Amniotic epithelial cell (primary cell): ENCODE results near the gene GADD45B.

Experiments
- DNase-seq: peaks from one replicate; pipeline ENCODE4 v3.0.0-alpha.2; 2010; ENCODE audit warnings: low read depth

The GADD45B gene, protein sequence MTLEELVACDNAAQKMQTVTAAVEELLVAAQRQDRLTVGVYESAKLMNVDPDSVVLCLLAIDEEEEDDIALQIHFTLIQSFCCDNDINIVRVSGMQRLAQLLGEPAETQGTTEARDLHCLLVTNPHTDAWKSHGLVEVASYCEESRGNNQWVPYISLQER

DNA sequence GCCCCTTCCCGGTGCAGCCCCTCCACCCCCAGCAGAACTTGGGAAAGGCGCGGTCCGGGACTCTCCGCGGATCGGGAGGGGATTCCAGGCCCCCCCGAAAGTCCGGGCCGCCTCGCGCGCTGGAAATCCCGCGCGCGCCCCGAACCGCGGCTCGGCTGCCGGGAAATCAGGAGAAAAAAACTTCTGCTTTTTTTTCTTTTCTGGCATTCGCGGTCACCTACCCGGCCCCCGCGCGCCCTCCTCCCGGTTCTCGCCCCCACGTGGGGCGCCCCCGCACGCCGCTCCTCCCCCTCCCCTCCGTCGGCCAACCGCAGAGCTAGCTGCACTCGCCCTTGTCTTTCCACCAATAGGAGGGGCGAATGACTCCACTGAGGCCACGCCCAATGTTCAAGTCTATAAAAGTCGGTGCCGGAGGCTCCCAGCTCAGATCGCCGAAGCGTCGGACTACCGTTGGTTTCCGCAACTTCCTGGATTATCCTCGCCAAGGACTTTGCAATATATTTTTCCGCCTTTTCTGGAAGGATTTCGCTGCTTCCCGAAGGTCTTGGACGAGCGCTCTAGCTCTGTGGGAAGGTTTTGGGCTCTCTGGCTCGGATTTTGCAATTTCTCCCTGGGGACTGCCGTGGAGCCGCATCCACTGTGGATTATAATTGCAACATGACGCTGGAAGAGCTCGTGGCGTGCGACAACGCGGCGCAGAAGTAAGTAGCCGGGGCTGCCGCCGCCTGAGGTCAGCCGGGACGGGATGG, at the start of gene GADD45B:
TSS of gene GADD45B (plus strand) at position 426 of the 749 bp plus-strand sequence. CDS start at position 658, 232 bp downstream.
- DNase-seq, result peak; percentile 96

DNA sequence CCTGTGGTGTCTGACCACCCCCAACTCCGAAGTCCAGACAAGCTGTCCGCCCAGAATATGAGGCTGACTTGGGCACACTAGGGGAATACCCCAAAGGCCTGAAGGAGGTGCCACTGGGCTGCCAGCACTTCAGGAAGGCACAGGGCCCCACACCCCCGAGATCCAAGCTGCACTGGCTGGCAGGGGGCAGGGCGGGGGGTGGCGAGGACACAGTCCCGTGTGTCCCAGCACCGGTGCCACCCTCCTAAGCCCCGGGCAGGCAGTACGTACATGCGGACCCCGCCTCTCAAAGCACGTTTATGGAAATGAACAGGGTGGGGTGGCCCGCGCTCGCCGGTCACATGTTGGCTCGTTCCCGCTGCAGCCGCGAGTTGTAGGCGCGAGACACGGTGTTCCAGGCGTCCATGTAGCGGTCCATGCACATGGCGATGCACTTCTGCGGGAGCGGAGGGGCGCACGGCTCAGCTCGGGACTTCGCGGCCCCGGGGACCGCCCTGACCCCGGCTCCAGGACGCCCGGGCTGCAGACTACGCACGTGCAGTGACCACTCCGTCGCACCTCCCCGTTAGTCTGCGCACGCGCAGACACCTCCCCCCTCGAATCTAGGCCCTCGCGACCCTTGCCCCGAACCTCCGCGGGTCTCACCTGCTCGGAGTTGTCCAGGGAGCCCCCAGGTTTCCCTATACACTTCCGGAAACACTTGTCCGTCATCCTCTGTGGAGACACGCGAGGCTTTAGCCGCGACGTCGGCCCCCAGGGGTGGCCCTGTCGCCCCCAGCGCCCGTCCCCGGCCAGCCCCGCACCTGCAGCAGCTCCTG, 49.1 kb upstream of the GADD45B start:
- no peak for DNase-seq

DNA sequence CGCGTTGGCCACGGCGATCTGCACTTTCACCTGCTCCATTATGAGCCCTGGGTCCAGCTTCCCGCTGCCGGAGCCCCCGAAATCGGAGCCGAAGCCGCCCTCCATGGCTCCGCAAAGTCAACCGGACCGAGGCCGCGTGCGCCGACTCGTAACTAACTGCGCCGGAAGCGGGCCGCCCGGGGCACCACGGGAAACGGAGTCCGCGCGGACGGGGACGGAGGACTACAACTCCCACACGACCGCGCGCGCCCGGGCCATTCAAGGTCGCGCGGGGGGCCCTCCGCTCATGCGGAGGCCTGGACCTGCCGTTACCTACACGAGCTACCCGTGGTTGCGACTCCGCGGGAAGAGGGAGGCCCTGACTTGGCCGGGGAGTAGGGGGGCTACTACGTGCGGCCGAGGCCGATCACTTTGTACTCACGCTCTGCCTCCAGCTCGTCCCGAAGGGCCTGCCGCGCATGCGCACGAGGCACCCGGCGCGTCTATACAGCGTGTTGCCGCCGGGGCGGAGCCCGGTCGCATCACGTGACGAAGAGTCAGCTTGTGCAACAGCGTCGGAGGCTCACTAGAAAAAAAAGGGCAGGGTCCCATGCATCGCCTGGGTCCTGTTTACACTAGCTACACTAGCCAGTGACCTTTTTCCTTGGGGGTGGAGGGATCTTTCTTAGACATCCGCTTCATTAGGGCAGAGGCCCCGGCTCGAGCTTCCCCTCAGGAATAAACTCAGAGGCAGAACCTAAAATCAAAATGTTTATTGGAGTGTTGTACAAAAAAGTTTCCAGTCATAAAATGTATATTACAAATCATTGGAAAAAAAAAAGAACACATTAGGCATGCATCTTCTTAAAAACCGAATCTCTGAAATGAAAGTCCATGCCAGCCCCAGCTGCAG, 48.3 kb upstream of the GADD45B start, which contains the start of gene TIMM13:
TSS of gene TIMM13 (minus strand) at position 158 of the 892 bp plus-strand sequence. CDS start at position 105, 53 bp downstream.
- peak; percentile 87 for DNase-seq

DNA sequence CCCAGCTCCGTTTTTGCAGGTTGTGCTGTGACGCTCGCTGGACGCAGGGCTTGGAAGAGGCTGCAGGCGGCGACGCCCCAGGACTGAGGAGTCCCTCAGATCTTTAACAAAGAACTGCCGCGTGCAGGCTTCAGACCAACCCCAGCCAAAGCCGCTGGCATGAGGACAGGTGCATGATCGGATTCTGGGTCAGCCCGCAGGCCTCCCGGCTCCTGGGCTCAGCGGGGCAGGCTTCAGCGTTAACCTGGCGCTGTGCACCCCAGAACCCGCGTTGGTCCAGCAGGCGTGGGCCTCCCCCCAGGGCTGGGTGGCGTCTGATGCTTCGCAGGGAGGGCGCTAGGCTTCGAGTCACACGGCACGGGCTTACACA, 47.6 kb upstream of the GADD45B start:
- DNase-seq, result no peak

DNA sequence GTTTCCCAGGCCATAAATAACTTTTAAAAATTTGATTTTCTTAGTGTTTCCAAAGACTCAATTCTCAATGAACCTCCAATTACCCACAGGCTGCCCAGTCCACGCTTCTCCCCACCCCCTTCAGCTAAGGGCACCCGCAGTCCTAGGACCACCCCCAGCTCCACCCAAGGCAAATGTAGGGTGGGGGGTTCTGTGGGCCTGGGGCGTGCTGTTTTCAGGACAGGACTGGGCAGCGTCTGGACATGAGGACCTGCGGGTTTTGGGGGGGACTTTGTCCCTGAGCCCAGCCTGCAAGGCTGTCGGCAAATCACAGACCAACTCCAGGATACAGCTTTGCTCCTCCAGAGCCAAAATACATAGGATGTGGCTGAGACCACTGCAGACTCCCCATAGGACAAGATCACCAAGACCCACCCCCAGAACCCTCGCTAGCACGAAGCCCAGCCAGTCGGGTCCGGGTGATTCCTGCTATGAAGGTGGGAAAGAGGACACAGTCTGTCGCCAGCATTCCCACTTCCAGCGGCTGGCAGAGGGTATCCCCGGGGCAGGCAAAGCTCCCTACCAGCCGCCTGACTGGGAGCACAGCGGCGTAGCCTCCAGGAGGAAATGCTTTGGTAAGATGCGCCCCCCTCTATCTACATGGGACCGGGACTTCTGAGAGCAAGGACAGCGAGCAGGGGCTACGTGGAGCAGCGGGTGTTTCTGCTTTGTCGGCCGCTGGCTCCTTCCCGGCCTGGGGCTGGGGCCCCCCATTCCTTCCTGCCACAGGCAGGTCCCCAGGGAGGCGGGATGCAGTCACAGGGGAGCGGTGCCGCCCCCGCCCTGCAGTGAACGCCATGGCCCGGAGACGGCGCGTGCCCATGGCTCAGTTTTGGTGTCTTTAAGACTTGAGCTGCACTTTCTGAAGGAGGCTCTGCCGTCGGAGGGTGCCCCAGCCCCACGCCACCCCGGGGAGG, 46.9 kb upstream of the GADD45B start:
- no peak for DNase-seq

DNA sequence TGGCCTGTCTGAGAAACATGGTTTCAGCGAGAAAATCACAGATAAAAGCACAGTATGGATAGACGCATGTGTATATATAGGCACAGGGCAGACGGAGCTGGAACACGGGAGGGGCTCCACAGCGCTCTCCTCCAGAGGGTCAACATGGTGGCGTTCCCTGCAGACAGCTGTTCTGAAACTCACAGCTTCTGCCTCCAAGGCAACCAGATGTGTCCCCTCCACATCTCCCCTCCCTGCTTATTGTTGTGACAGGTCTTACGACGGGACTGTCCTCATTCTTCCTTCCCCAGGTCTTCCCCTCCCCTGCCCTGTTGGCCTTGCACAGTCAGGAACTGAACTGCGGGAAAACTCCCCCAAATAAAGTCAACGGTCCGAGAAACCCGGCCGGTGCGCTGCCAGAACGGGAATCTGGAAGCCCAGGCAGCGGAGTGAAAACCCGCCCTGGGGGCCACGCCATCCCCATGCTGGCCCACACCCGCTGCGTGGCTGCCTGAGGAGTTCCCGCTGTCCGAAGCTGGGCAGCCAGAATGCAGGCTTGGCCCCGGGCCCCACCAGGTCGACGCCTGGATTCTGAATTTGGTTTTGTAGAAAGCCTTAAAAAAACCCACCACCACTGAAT, 45.9 kb upstream of the GADD45B start:
- no peak for DNase-seq

DNA sequence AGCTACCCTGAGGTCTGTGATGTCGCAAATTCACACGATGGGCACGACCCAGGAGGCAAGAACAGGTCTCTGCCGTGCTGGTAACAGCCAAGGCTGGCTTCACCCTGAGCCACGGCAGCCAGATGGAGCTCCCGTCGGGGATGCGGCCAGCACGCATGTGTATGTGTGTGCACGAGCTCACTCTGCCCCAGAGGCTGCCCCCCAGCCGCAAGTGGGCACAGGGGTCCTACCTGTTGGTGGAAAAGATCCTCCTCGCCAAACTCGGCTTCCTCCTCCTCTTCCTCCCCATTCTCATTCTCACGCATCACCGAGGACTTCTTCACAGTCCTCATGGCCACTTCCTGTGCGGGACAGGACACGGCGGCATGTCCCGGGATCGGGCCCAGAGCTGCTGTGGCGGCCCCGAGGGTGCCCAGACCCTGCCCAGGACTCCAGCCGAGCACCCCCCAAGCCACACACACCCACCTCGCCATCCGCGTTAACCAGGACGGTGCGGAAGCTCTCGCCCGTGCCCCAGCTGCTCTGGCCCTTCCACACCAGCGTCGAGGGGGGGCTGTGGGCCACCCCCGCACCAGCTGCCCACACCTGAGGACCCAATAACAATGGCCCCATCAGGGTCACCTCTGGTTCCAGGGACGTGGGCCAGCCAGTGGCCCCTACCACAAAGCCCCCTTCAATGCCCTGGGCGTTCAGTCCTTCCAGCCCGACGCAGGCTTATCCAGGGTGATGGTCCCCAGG, 44.4 kb upstream of the GADD45B start:
- no peak for DNase-seq

DNA sequence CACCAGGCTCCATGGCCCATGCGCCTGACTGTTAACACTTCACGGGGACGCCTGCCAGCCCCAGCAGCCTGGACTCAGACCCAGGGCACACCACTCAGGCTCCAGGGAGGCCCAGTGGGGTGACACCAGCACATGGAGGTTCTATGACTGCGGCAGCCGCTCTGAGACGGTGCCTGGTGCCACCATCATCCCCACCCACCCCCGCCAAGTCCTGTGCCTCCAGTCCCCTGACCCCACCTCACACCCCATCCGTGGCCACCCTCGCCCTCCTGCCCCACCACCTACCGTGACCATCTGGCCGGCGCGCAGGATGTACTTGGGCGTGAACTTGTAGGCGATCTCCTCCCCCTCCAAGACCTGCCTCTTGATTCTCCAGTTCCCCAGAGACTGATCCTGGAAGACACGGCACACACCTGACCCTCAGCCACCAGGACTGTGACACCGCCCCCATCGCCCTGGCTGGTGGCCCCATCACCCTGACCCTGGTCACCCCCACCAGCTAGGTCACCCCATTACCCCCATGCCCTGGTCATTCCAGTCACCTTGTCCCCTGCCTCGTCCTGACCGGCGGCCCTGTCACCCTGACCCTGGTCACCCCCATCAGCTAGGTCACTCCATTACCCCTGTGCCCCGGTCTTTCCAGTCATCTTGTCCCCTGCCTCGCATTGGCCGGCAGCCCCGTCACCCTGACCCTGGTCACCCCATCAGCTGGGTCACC, 43.6 kb upstream of the GADD45B start:
- DNase-seq, result no peak

DNA sequence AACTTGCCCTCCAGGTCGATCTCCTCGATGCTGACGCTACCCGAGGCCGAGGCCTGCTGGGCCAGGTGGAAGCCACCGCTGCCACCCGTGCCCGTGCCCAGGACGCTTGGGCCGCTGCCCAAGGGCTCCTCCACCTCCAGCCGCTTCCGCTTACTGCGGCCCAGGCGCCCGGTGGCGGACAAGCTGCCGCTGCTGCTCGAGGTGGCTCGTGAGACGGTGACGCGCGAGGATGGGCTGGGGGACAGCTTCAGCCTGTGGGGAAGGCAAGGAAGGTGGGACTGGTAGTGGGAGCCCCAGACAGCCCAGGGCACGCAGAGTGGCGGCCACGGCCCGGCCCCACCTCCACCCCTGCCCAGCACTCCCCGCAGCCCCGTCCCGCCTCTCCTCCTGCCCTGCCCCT, 42.1 kb upstream of the GADD45B start:
- no peak for DNase-seq

DNA sequence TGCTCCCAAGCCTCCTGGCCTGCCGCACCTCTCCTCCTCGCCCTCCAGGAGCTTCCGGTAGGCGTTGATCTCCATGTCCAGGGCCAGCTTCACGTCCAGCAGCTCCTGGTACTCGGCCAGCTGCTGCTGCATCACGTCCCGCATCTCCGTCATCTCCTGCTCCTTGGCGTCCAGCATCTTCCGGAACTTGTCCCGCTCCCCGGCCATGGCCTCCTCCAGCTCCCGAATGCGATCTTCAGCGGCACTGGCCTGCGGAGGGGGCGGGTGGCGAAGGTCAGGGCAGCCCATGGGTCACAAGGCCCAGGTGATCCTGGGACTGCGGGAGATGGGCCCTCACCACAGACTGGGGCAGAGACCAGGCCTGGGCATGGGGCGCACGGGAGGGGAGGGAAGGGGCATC, 41.7 kb upstream of the GADD45B start:
- DNase-seq, result no peak

DNA sequence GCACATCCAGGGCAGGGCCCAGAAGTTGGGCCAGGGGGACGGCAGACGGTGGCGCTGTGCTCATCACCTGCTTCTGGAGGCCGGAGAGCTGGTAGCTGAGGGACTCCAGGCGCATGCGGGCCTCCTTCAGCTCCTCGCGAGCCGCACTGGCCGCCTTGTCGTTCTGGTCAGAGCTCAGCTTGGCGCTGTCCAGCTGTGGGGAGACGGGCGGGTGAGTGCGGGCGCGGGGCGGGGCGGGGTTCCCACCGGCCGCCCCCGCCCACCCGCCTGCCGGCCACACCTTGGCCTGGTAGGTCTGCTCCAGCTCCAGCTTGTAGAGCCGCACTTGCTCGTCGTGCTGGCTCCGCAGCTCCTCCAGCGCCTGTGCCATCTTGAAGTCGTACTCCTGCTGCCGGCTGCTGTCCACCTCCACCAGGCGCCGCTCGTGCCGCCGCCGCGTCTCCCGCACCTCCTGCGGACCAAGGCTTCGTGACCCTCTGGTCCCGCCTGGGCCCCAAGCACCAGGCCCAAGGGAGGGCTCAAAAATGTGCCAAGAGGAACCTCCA, 41.1 kb upstream of the GADD45B start:
- no peak for DNase-seq

DNA sequence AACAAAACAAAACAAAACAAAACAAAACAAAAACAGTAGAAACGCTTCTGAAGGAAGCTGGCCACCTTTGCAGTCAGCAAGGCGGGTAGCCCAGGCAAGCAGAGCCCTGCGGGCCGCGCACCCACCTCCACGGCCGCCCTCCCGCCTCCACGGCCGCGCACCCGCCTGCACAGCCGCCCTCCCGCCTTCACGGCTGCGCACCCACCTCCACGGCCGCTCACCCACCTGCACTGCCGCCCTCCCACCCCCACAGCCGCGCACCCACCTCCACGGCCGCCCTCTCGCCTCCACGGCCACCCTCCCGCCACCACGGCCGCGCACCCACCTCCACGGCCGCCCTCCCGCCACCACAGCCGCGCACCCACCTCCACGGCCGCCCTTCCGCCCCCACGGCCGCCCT, 39.5 kb upstream of the GADD45B start:
- no peak for DNase-seq

DNA sequence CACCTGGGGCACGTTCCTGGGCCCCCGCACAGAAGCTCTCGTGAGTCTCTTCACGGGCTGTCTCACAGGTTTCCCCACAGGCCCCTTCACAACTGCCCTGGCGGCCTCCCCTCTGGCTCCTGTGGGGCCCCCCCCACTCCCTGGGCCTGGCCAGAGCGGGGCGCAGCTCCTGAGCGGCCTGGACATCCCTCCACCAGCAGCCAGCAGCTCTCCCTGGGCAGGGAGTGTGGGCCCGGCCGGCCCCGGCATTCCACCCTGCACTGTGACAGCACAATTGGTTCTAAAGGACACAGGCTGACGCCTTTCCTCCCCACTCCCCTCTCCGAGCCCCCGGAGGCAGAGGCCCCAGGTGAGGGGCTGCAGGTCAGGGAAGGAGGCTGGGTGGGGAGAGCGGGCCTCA, 39.0 kb upstream of the GADD45B start:
- DNase-seq, result no peak

DNA sequence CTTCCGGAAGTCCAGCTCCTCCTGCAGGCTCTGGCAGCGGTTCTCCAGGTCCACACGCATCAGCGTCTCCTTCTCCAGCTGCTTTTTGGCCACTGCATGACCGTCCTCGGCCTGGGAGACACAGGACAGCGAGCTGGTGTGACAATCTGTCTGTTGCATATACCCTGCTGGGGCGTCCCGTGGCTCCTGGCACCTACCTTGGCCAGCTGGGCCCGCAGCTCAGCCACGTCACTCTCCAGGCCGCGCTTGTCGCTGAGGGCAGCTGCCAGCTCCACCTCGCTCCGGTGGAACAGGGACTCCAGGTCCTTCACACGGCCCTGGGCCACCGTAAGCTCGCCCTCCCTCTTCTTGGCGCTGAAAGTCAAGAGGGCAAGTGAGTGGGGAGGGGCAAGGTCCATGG, 37.7 kb upstream of the GADD45B start:
- DNase-seq, result no peak

DNA sequence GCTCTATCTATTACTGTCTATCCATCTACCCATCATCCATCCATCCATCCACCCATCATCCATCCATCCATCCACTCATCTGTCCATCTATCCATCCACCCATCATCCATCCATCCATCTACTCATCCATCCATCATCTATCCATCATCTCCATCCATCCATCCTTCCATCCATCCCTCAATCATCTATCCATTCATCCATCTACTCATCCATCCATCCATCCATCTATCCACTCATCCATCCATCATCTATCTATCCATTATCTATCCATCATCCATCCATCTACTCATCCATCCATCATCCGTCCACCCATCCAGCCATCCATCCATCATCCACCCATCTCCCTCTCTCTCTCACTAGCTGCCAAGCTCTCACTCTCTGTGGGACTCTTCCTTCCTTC, 35.4 kb upstream of the GADD45B start:
- no peak for DNase-seq

DNA sequence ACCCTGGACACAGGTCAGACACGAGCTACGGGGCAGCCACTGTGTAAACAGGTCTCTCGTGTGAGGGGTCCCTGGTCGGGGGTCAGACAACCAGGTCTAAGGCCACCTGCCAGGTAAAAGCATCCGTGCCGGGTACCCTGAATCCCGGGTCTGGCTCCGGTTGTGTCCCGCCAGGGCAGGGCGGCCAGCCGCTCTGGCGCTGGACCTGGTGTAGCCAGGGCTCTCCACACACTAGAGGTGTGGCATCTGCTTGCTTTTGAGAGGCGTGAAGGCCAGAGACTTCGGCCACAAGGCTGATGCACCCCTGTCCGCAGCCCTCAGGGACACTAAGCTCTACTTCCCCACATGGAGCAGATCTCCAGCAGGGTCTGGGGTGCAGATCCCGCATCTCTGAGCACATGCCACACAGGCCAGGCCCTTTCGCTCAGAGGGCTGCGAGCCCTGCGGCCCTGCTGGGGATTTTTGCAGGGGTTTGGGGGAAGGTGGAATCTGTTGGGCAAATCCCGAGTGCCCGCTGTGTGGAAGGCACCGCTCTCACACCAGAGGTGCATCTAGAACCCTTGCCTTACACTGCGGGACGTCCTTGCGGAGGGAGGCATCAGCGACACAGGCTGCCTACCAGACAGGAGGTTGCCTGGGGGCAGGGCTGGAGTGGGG, 34.7 kb upstream of the GADD45B start:
- no peak for DNase-seq

DNA sequence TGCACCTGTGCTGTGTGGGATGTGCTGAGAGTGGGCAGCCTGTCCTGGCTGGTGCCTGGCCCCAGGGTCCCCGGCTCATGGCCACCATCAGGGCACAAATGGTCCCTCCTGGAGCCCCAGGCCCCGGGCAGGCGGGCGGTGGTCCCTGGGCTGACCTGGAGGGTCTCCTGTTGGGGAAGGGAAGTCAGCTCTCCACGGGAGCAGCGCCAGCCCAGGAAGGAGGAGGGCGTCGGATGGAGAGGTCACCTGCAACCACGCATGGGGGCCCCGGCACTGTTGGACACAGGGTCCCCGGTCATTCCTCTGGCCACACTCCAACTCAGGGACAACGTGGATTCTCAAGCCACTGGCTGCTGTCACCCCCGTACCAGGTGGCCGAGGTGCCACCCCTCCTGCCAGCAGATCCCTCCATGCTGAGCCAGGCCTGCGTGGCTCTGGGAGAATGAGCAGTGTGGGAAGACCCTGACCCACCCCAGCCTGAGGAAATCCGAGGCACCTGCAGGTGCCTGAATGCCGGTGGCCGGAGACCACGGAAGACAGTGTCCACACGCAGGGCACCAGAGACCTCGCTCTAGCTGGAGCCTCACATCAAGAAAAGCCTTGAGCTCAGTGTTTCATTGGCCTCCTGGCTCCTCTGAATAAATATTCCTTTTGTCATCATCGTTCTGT, 32.7 kb upstream of the GADD45B start:
- no peak for DNase-seq

DNA sequence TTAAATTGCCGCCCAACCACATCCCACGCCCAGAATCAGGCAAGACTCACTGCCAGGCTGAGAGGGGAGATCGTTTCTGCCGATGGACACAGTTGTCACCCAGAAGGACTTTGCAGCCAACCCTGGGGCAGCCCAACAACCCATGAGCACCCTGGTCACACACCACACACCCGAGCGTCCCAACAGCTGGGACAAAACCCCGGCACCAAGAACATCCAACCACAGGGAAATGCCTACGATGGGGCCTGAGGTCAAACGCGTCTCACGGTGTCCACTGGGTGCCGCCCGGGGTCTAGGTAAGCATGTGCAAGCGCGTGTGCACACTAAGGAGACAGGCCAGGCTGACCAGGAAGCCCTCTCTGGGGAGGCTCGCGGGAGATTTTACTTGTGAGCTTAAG, 32.1 kb upstream of the GADD45B start:
- DNase-seq, result no peak
